Neural cell (in vitro differentiated cells): ENCODE results near the gene HSPA12A. TPM values are rescaled to one million over a fixed set of nuclear protein-coding genes. Genes with fewer than 3 reads are reported as not detected.

Source experiments
- H2AFZ ChIP-seq: fragments of 200-600, 300-800 bp; sonication (generic), shearing (Covaris generic); 2 replicates; pipeline ENCODE4 v1.6.0; 2014; ENCODE audit warnings: low read depth, mild to moderate bottlenecking, antibody characterized with exemption, low read length, moderate library complexity
- H3F3A ChIP-seq: fragments of 200-600 bp; shearing (Covaris generic); 2 replicates; pipeline ENCODE4 v1.6.1; 2016; ENCODE audit warnings: mild to moderate bottlenecking, moderate library complexity, mixed read lengths, antibody characterized with exemption, low read length; ENCODE audit not compliant: insufficient read depth, poor library complexity, severe bottlenecking
- H3K27ac ChIP-seq: fragments of 200-600, 300-800 bp; sonication (generic), shearing (Covaris generic); 2 replicates; pipeline ENCODE4 v1.5.1; 2014; ENCODE audit warnings: mild to moderate bottlenecking, low read length, moderate library complexity
- H3K27me3 ChIP-seq: fragments of 300-800, 200-600 bp; sonication (generic), shearing (Covaris generic); 2 replicates; pipeline ENCODE4 v1.6.0; 2014; ENCODE audit warnings: mild to moderate bottlenecking, low read depth, low read length, moderate library complexity; ENCODE audit not compliant: insufficient read depth
- H3K36me3 ChIP-seq: fragments of 300-800, 200-600 bp; sonication (generic), shearing (Covaris generic); 2 replicates; pipeline ENCODE4 v1.5.1; 2014; ENCODE audit warnings: mild to moderate bottlenecking, antibody characterized with exemption, low read length, moderate library complexity; ENCODE audit not compliant: insufficient read depth
- H3K4me2 ChIP-seq: fragments of 300-800, 200-600 bp; sonication (generic), shearing (Covaris generic); 2 replicates; pipeline ENCODE4 v1.6.0; 2014; ENCODE audit warnings: mild to moderate bottlenecking, low read length
- H3K4me3 ChIP-seq: fragments of 300-800, 200-600 bp; sonication (generic), shearing (Covaris generic); 2 replicates; pipeline ENCODE4 v1.5.1; 2014; ENCODE audit warnings: mild to moderate bottlenecking, low read length, moderate library complexity
- H3K79me2 ChIP-seq: fragments of 200-600 bp; shearing (Covaris generic); replicated peaks from 2 replicates; pipeline ENCODE4 v1.6.0; 2014; ENCODE audit warnings: mild to moderate bottlenecking, low read length, moderate library complexity; ENCODE audit not compliant: insufficient read depth
- H3K9ac ChIP-seq: fragments of 300-800, 200-600 bp; sonication (generic), shearing (Covaris generic); 2 replicates; pipeline ENCODE4 v1.6.1; 2016; ENCODE audit warnings: mild to moderate bottlenecking, low read length, mixed read lengths
- H3K9me2 ChIP-seq: fragments of 200-600 bp; shearing (Covaris generic); 2 replicates; pipeline ENCODE4 v1.6.1; 2016; ENCODE audit warnings: mild to moderate bottlenecking, low read length, mixed read lengths; ENCODE audit not compliant: insufficient read depth
- H3K9me3 ChIP-seq: fragments of 200-600, 300-800 bp; sonication (generic), shearing (Covaris generic); 2 replicates; pipeline ENCODE4 v1.6.1; 2016; ENCODE audit warnings: mild to moderate bottlenecking, mixed run types, low read length, moderate library complexity, mixed read lengths
- H4K20me1 ChIP-seq: fragments of 200-600 bp; shearing (Covaris generic); 2 replicates; pipeline ENCODE4 v1.6.1; 2016; ENCODE audit warnings: mild to moderate bottlenecking, mixed run types; ENCODE audit not compliant: insufficient read depth
- EP300 ChIP-seq: fragments of 450-650 bp; conservative IDR thresholded peaks from 2 replicates; pipeline ENCODE4 v1.6.1; 2014; ENCODE audit warnings: antibody characterized with exemption, mild to moderate bottlenecking, moderate library complexity; ENCODE audit not compliant: poor library complexity, severe bottlenecking
- EZH2 ChIP-seq: fragments of 200-600, 300-800 bp; shearing (Covaris generic), sonication (generic); IDR thresholded peaks from 2 replicates; pipeline ENCODE4 v1.6.1; 2014; ENCODE audit warnings: antibody characterized with exemption, low read length, borderline replicate concordance, mild to moderate bottlenecking; ENCODE audit not compliant: insufficient read depth, poor library complexity, severe bottlenecking
- MXI1 ChIP-seq: fragments of 450-650 bp; conservative IDR thresholded peaks from 2 replicates; pipeline ENCODE4 v1.6.1; 2014; ENCODE audit warnings: antibody characterized with exemption, mild to moderate bottlenecking; ENCODE audit not compliant: poor library complexity, severe bottlenecking
- POLR2AphosphoS5 ChIP-seq: IDR thresholded peaks from 2 replicates; pipeline ENCODE4 v1.6.1; 2012
- RAD21 ChIP-seq: fragments of 450-650 bp; conservative IDR thresholded peaks from 2 replicates; pipeline ENCODE4 v1.6.1; 2014; ENCODE audit warnings: antibody characterized with exemption, mild to moderate bottlenecking, moderate library complexity
- SMC3 ChIP-seq: fragments of 450-650 bp; conservative IDR thresholded peaks from 2 replicates; pipeline ENCODE4 v1.6.1; 2014; ENCODE audit warnings: antibody characterized with exemption, mild to moderate bottlenecking, moderate library complexity; ENCODE audit not compliant: poor library complexity
- TAF1 ChIP-seq: IDR thresholded peaks from 2 replicates; pipeline ENCODE4 v1.6.1; 2012; ENCODE audit warnings: low read depth
- polyA plus RNA-seq: library from polyadenylated mRNA; depleted of rRNA; stranded (reverse); fragments of >200 nt; gene quantifications from 2 replicates; pipeline ENCODE4 v1.2.3, GENCODE V29; 2014
- TF ChIP-seq, protein P1 (sequence below): fragments of 450-650 bp; IDR thresholded peaks from 2 replicates; pipeline ENCODE4 v1.5.1; 2014; ENCODE audit warnings: antibody characterized with exemption, mild to moderate bottlenecking, moderate library complexity; ENCODE audit not compliant: poor library complexity, severe bottlenecking
- TF ChIP-seq, protein P2 (sequence below): IDR thresholded peaks from 2 replicates; pipeline ENCODE4 v1.6.1; 2012; ENCODE audit warnings: borderline replicate concordance

HSPA12A gene
- polyA plus RNA-seq, 1 donor from 2014 or later: 5.9 TPM

DNA sequence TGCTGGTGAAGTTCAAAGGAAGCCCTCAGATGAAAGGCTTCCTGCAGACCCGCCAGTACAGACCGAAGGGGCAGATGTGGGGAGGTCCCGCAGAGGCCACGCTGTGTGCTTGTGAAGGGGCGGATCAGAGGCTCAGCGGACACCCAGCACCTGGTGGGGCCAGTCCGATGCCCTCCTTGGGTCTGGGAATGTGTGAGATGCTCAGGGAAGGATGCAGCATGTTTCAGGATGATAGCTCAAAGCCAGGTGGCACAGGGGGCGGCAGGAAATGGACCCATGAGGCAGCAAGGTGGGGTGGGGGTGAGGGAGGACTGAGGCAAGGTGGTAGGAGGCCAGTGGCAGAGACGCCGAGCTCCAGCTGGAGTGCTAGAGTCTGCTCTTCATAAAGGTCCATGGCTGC lies 27.9 kb upstream of the HSPA12A start:
- no peaks in the 10 kb centered on the region for H3K9me3 ChIP-seq
- H3K4me3 ChIP-seq: no peak overlapping the region
- TF ChIP-seq TAF1 (no peak), EP300 (no peak), MXI1 (no peak), EZH2 (no peak)
- TF ChIP-seq, protein P1, sequence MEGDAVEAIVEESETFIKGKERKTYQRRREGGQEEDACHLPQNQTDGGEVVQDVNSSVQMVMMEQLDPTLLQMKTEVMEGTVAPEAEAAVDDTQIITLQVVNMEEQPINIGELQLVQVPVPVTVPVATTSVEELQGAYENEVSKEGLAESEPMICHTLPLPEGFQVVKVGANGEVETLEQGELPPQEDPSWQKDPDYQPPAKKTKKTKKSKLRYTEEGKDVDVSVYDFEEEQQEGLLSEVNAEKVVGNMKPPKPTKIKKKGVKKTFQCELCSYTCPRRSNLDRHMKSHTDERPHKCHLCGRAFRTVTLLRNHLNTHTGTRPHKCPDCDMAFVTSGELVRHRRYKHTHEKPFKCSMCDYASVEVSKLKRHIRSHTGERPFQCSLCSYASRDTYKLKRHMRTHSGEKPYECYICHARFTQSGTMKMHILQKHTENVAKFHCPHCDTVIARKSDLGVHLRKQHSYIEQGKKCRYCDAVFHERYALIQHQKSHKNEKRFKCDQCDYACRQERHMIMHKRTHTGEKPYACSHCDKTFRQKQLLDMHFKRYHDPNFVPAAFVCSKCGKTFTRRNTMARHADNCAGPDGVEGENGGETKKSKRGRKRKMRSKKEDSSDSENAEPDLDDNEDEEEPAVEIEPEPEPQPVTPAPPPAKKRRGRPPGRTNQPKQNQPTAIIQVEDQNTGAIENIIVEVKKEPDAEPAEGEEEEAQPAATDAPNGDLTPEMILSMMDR: no peak
- TF ChIP-seq, protein P2, sequence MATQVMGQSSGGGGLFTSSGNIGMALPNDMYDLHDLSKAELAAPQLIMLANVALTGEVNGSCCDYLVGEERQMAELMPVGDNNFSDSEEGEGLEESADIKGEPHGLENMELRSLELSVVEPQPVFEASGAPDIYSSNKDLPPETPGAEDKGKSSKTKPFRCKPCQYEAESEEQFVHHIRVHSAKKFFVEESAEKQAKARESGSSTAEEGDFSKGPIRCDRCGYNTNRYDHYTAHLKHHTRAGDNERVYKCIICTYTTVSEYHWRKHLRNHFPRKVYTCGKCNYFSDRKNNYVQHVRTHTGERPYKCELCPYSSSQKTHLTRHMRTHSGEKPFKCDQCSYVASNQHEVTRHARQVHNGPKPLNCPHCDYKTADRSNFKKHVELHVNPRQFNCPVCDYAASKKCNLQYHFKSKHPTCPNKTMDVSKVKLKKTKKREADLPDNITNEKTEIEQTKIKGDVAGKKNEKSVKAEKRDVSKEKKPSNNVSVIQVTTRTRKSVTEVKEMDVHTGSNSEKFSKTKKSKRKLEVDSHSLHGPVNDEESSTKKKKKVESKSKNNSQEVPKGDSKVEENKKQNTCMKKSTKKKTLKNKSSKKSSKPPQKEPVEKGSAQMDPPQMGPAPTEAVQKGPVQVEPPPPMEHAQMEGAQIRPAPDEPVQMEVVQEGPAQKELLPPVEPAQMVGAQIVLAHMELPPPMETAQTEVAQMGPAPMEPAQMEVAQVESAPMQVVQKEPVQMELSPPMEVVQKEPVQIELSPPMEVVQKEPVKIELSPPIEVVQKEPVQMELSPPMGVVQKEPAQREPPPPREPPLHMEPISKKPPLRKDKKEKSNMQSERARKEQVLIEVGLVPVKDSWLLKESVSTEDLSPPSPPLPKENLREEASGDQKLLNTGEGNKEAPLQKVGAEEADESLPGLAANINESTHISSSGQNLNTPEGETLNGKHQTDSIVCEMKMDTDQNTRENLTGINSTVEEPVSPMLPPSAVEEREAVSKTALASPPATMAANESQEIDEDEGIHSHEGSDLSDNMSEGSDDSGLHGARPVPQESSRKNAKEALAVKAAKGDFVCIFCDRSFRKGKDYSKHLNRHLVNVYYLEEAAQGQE: no peak
- H2AFZ ChIP-seq: no peak overlapping the region
- H3K36me3 ChIP-seq: no peaks in the 10 kb centered on the region
- H3K27me3 ChIP-seq: no peaks in the 10 kb centered on the region
- no peaks in the 10 kb centered on the region for H4K20me1 ChIP-seq
- no peak overlapping the region for H3K4me2 ChIP-seq
- no peak overlapping the region for H3K9ac ChIP-seq
- no peak overlapping the region for H3K27ac ChIP-seq
- H3F3A ChIP-seq: no peaks in the 10 kb centered on the region
- H3K79me2 ChIP-seq: no peaks in the 10 kb centered on the region
- H3K9me2 ChIP-seq: no peaks in the 10 kb centered on the region

DNA sequence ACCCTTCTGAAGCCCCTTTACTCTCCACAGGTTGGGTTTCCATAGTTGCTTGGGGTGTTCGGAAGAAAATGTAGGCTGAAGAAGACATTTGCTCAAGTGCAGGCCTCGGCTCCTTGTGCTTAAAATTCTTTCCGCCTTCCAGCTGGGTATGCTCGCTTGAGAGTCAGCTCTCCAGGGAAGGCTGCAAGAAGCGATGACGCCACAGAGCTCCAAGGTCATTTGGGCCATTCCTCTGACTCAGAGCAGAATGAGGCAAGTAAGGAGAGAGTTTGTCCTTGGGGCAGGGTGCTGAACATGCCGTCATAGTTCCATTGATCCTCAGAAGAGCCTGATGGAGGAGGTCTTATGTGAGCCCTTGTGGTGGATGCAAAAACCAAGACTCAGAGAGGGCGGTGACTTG lies 27.4 kb upstream of the HSPA12A start:
- Histone ChIP-seq H3K27me3 (no peaks in the 10 kb centered on the region), H3K4me3 (no peak overlapping the region), H3K9me3 (no peaks in the 10 kb centered on the region), H3K9me2 (no peaks in the 10 kb centered on the region), H2AFZ (no peak overlapping the region), H3F3A (no peaks in the 10 kb centered on the region), H3K9ac (no peak overlapping the region), H3K4me2 (no peak overlapping the region), H3K79me2 (no peaks in the 10 kb centered on the region), H3K27ac (no peak overlapping the region), H4K20me1 (no peaks in the 10 kb centered on the region), H3K36me3 (no peaks in the 10 kb centered on the region)
- no peak for TF ChIP-seq POLR2AphosphoS5
- no peak for TF ChIP-seq TAF1
- no peak for TF ChIP-seq EZH2
- no peak for TF ChIP-seq SMC3
- TF ChIP-seq, protein P2: no peak
- no peak for TF ChIP-seq MXI1
- no peak for TF ChIP-seq EP300
- TF ChIP-seq RAD21: no peak
- TF ChIP-seq, protein P1: no peak
